ENCODE data around the gene CA9.

CA9 gene

DNA sequence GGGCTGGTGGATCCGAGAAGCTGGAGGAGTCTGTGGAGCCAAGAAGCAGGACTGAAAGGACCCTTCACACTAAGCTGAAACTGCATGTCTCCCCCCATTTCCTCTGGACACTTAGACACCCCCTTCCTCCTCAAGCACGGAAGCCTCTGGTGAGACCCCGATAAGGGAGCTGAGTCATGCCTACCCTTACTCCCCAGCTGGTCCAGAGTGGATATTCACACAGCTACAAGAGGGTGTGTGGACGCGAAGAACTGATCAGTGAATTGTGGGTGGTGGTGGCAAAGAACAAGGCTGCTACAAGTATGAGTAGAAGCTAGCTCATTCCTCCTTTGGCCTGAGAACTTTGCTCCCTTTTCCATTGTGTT lies 53.9 kb downstream of the CA9 start:
- no peak overlapping the region for H3K27ac ChIP-seq
- no peak for TF ChIP-seq CTCF (conservative IDR thresholded peaks at IDR 0.05)

DNA sequence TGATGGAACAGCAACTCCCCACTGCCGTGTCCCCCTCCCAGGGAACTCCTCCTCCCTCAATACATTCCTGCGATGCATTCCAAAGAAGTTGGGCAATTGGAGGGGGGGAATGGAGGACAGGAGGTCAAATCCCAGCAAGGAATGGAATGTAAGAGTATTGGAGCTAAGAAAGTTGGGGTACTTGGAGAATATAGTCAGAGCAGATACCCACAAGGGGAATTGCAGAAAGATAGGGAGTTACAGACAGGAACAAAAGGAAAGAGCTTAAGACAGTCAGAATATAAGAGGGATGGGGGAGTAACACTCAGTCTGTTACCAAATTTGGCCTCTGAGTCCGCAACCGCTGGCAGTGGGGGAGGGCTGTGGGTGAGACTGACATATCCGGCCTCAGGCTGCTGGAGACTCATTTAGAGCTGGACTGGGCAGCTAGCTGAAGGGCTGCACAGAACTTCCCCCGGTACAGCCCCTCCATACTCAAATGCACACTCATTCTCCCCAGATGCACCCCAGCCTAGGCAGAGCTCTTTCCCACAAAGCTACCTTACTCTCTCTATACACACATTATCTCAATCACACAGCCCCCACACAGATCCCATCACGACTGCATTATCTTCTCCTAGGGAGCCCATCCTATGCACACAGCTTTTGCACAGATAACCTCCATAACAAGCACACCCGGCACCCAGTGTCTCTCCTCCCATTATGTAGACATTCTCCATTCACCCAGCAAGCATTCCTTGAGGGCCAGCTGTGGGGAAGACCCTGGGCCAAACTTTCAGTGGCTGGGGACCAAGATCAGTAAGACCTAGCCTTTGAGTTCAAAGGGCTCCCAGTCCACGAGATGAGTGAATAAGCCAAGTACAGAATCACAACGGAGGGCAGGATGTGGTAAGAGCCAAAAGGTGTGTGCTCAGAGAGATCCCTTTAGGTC lies 54.6 kb downstream of the CA9 start:
- no peak overlapping the region for H3K27ac ChIP-seq
- TF ChIP-seq CTCF (conservative IDR thresholded peaks at IDR 0.05), result no peak

DNA sequence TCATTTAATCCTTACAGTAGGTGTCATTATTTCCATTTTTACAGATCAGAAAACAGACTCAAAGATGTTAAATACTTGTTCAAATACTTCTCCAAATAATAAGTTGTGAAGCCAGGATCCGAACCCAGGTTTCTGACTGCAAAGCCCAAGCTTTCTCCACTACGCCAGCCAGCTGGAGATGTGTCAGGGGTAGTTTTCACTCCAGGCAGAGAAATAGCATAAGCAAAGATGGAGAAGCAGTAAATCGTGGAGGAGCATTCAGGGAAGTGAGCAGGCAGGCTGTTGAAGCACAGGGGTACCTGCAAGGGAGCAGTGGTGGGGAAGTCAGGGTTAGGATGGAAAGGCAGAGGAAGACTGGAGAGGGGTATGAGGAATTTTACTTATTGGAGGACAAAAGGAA lies 55.4 kb downstream of the CA9 start:
- no peak overlapping the region for H3K27ac ChIP-seq
- TF ChIP-seq CTCF (conservative IDR thresholded peaks at IDR 0.05), result no peak

GRCh38 chr9:35729700-35730485 lies 56.2 kb downstream of the CA9 start:
- H3K27ac ChIP-seq, result no peak overlapping the region; the same call in 1 of the 2 replicates

GRCh38 chr9:35730486-35730854 lies 56.7 kb downstream of the CA9 start:
- peak overlapping the region; percentile 96; the same call in 1 of the 2 replicates for H3K27ac ChIP-seq
- no peak for TF ChIP-seq CTCF (conservative IDR thresholded peaks at IDR 0.05)

More at GRCh38 chr9:35729700-35730485, 56.2 kb downstream of the CA9 start:
- peak; percentile 73 for TF ChIP-seq CTCF (conservative IDR thresholded peaks at IDR 0.05)
